ENCODE data around the gene NUMB.

NUMB gene

DNA sequence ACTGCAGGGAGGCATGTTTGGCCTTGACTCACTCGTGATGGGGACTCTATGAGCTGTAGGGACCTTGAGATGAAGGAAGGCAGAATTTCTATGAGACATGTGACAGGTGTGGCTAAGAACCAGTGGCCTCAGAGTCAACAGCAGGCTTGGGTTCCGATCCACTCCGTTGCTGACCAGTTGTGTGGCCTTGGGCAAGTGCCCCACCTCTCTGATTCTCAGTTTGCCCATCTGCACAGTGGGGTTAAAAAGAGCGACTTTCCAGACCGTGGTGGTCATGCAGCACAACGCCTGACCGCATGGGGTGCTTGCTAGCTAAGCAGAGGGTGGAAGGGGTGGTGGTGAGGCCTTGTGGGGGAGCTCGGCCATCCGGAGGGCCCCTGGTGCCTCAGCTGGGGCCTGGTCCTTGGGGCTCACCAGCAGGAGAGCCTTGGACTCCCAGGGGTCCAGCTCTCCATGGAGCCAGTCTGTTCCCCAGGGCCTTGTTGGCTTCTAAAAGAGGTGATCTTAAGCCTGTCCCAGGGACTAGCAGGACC, 202.6 kb downstream of the NUMB start:
- no peak for FAIRE-seq

DNA sequence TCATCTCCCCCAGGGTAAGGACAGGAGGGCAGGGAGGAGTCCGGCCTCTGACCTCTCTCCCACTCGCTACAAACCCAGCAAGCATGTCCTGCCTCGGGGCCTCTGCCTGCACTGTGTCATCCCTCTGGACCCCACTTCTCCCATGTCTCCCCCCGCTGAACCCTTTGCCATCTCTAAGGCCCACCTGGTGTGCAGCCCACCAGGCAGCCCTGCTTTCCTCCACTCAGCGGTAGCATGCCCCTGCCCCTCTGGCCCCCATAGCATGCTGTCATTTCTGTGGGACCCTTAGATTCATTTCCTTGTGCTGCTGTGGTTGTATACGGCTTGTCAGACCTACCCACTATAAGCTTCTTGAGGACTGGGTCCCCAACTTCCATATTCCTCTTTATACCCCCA, 203.3 kb downstream of the NUMB start:
- FAIRE-seq, result no peak

DNA sequence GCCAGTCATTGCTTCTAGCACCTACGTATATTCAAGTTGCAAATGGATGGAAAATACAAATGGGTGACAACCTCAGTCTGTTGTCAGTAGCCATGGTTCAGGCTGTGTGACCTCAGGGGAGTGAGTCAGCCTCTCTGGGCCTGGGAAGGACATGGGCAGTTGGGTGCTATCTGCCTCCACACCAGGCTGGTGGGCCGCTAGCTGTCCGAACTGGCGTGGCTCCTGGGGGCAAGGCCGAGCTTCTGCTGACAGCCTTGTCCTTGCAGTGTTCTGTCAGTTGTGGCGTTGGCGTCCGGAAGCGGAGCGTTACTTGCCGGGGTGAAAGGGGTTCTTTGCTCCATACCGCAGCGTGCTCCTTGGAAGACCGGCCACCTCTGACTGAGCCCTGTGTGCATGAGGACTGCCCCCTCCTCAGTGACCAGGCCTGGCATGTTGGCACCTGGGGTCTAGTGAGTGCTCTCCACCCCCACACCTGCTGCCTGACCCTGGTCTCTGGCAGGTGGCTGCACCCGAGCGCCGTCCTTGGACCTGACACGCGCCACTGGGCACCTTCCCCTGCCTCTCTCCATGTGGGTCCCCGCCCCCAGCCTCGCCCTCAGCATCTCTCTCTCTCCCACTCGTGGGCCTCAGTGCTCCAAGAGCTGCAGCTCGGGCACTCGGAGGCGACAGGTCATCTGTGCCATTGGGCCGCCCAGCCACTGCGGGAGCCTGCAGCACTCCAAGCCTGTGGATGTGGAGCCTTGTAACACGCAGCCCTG, 203.9 kb downstream of the NUMB start:
- FAIRE-seq, result no peak

DNA sequence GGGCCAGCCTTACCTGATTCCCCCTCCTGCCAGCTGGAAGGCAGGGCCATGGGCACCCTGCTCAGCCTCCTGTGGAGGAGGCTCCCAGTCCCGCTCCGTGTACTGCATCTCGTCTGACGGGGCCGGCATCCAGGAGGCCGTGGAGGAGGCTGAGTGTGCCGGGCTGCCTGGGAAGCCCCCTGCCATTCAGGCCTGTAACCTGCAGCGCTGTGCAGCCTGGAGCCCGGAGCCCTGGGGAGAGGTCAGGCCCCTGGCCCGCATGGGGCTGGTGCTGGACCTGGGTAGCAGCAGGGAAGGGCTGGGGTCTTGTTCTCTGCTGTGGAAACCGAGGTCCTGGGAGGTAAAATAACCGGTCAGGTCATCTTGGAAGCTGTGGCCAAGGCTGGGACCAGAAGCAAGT, 204.6 kb downstream of the NUMB start:
- no peak for FAIRE-seq

DNA sequence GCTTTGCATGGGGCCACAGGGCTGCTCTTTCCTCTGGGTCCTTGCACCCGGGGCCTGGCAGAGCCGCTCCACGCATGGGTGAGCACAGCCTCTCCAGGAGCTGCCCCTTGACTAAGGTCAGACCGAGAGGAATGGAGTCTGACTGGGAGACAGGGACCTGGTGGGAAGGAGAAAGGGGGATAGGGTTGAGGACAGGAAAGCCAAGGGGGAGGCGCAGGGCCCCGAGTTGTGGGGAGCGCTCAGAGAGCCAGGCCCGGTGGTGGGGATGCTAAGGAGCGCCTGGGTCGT, 205.1 kb downstream of the NUMB start:
- no peak for FAIRE-seq

DNA sequence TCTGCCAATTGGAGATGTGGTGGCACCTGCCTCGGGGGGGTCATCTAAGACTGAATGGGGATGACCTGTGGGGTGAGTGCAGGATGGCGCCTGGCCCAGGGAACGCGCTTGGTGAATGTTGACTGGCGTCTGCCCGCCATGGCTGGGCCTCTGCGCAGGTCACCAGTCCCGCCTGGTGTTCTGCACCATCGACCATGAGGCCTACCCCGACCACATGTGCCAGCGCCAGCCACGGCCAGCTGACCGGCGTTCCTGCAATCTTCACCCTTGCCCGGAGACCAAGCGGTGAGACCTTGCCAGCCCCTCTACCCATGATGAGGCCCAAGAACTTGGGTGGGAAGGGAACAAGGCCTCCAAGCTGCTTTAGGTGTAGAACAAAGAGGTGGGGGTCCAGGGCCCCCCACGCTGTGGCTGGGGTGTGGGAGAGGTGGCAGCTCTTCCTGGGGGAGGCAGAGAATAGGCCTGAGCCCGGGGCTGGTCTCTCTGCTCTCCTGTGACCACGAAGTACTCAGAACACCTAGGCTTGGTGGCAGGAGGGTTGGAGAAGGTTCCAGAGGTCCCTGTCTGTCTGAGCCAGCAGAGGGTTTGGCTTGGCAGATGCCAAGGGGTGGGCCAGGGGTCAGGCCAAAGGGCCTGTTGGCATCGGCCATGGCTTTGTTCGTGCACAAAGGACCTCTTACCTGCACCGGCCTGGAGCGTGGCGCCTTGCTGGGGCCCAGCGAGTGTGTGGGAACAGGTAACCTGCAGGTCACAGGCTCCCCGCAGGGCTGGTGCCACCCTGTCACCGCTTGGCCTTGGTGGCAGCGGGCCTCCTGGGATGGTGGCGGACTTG, 205.6 kb downstream of the NUMB start:
- no peak for FAIRE-seq

DNA sequence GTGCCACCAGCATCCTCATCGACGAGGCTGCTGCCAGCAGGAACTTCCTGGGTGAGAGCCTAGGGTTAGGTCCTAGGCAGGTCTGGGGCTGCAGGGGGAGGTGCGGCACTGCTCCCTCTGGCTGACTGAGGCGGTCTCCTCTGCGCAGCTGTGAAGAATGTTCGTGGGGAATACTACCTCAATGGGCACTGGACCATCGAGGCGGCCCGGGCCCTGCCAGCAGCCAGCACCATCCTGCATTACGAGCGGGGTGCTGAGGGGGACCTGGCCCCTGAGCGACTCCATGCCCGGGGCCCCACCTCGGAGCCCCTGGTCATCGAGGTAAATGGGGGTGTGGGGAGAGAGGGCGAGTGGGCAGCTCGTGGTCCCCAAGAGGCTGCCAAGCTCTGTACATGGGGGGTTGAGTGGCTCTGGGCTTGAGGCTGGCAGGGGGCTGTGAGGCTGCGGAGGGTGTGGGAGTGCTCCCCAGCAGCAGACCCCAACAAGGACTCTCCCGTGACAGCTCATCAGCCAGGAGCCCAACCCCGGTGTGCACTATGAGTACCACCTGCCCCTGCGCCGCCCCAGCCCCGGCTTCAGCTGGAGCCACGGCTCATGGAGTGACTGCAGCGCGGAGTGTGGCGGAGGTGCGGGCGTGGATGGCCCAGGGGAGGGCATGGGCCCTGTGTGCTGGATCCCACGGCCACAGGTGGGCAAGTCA, 206.7 kb downstream of the NUMB start:
- no peak for FAIRE-seq

DNA sequence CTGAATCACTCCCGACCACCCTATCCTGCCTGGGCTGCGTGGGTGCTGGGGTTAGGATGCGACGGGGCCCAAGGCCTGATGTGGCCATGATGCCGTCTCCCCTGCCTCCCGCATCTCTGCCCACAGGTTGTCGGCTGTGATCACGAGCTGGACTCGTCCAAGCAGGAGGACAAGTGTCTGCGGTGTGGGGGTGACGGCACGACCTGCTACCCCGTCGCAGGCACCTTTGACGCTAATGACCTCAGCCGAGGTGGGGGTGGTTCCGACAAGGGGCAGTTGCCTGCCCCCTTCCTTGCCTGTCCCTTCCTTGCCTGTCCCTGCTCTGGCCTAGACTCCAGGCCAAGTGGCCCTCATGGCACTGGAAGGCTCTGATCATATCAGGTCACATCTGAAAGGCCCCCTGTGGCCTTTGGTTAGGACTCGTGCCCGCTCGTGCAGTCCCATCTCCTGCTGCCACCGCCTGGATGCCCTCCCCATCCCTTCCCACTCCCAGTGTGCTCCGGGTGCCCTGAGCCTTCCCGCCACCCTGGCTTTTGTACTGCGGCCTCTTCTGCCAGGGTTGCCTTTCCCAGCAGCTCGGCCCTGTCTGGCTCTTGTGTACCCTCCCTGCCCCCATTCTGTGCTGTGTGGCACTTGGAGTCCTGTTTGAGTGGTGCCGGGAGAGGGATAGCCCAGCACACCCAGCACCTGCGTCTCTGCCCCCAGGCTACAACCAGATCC, 207.4 kb downstream of the NUMB start:
- FAIRE-seq, result no peak

DNA sequence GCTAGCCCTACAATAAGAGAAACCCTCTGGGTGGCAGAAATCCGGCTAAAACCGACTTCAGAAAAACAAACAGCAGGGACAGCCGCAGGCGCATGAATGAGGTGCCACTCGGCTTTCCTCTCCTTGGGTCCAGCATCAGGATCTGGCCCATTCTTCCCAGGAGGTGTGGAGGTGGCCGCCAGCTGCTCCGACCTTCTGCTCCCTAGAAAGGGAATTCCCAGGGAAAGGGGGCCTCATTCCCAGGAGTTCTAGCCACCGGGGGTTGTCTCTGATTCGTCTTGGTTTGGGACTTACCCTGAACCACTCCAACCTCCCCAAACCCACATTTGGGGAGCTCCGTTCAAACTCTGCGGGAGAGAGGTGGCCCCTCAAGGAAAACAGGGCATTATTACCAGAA, 208.0 kb downstream of the NUMB start:
- no peak for FAIRE-seq

DNA sequence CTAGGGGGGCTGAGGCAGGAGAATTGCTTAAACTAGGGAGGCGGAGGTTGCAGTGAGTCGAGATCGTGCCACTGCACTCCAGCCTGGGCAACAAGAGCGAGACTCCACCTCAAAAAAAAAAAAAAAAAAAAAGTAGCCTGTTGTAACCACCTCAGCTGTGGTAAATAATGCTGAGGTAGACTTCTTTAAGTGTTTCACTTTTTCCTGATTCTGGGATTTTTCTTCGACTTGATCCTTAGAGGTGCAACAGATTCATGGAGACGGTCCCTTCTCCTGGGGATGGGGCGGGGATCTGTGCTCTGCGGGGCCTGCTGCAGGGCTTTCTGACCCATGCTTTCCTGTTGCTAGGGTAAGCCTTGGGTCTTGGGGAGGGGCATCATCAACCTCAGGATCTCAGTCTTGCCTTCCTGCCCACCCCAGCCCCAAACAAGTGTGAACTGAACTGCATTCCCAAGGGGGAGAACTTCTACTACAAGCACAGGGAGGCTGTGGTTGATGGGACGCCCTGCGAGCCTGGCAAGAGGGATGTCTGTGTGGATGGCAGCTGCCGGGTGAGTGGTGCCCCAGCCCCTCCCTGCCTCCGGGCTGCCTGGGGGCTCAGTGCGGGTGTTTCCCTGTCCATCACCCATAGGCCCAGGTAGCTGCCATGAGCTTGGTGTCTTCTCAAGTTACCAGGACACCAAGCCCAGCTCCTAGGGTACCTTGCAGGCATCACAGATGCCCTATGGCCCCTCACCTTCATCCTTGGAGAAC, 208.6 kb downstream of the NUMB start:
- FAIRE-seq, result no peak

DNA sequence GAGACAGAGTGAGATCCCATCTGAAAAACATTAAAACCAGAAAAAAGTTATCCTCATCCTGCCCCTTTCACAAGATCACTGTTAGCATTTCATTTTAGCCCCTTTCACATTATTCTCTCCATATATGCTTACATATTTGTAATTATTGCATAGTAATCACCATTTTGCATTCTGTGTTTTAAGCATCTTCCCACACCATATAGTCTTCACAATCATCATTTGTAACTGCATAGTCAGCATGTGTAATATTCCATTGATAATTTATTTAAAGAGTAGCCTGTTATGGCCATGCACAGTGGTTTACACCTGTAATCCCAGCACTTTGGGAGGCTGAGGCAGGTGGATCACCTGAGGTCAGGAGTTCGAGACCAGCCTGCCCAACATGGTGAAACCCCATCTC, 209.2 kb downstream of the NUMB start:
- no peak for FAIRE-seq

DNA sequence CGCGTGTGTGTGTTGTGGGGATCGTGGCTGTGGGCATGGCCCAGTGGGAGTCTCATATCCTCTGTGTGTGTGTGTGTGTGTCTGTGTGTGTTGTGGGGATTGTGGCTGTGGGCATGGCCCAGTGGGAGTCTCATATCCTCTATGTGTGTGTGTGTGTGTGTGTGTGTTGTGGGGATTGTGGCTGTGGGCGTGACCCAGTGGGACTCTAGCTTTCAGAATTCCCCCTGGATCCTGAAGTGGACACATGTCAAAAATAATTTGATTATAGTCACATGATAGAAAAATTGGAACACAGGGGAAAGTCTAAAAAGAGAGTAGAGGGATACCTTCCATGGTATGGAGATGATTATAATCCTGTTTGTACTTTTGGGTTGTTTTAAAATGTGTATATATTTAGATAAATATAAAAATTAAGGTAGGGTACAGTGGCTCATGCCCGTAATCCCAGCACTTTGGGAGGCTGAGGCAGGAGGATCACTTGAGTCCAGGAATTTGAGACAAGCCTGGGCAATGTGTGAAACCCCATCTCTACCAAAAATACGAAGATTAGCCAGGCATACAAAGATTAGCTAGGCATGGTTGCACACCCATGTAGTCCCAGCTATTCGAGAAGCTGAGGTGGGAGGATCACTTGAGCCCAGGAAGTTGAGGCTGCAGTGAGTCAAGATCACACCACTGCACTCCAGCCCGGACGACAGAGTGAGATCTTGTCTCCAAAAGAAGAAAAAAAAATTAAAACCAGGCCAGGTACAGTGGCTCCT, 210.1 kb downstream of the NUMB start:
- FAIRE-seq, result no peak

DNA sequence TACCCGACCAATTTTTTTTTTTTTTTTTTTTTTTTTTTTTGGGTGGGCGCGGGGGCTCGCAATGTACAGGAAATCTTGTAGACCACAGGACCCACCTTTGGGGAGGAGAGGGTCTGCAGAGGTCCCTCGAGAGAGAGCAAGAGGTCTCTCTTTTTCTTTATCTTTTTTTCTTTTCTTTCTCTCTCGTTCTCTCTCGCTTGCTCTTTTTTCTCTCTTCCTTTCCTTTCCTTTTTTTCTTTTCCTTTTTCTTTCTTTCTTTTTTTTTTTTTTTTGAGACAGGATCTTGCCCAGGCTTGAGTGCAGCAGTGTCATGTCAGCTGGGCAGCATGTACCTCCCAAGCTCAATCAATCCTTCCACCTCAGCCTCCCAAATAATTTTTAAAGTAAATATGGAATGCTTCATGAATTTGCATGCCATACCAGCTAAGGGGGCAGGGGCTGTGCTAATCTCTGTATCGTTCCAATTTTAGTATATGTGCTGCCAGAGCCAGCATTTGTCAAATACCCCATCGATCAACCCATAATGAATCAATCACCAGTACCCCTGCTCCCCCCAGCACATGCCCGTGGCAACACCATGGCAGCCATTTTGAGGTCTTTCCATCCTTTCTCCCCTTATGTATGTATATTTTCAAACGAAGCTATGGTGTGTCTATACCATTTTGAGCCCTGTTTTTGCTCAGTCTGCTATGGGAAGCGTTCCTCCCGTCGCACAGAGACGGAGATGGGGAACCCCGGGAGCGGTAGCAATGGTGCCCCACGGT, 211.8 kb downstream of the NUMB start:
- FAIRE-seq, result no peak

DNA sequence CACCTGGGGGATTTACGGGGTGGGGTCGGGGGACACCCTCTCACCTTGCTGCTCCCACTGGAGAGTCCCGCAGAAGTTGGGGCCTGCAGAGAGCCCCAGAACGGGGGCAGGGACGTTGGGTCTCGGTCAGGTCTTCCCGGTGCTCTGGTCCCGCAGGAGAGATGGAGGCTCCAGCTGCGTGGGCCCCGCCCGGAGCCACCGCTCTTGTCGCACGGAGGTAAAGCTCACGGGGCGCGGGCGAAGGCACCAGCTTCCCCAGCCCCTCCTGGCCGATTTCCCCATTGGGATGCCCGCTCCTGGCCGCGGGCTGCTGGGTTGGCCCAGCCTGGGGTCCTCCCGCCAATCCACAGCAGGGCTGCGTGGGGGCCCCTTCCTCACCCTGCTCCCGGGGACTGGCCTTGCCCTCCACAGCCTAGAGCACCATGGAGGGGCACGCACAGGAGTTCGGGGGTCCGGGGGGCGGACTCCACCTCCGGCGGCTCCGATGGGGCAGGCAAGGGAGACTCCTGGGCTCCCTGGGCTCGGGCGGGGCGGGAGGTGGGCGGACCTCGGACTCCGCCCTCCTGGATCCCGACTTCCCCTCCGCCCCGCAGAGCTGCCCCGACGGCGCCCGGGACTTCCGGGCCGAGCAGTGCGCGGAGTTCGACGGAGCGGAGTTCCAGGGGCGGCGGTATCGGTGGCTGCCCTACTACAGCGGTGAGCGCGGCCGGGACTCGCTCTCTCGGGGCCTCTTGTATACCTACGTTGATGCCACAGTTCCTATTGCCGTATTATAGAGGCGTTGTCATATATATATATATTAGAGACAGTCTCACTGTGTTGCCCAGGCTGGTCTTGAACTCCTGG, 212.6 kb downstream of the NUMB start:
- FAIRE-seq, result no peak

DNA sequence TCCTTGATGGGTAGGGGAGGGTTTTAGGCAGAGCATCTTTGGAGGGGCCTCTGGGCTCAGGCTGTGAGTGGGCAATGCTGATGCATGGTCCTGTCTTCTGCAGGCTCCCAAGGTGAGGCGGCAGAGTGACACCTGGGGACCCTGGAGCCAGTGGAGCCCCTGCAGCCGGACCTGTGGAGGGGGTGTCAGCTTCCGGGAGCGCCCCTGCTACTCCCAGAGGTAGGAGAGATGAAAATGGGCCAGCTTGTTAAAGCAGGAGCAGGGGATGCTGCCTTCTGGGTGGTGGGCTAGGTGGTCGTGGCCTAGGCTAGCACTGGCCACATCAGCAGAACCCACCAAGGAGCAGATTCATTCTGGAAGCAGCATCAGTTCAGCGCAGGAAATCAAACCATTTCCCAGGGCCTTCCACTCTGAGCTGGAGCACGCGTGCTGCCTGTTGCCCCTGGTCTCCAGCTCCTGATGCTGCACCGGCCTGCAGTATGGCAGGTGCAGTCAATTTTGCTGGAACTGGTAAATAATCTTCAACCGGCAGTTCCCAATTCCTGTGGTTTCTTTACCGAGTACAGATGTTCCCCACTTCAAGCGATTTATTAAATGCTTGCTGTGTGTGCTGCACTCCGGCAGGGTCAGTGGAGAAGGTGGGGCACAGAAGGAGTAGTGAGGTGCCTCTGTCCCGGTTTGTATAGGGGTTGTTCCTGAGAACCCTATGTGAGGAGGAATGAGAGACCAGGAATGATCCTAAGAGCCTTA, 213.6 kb downstream of the NUMB start:
- FAIRE-seq, result no peak

DNA sequence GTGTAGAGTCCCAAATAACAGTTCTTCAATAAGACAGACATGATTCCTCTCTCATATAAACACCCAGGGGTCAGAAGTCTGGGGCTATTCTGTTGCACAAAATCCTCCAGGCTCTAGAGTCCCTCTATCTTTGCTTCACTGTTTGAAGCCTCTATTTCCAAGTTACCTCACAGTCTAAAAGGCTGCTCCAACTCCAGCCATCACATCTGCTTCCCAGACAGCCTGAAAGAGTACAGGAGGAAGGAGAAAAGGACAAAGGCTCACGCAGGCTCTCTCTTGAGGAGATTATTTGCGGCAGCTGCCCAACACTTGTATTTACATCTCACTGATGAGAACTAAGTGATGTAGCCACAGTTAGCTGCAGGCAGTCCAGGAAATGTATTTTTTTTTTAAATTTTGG, 214.6 kb downstream of the NUMB start:
- FAIRE-seq, result no peak

DNA sequence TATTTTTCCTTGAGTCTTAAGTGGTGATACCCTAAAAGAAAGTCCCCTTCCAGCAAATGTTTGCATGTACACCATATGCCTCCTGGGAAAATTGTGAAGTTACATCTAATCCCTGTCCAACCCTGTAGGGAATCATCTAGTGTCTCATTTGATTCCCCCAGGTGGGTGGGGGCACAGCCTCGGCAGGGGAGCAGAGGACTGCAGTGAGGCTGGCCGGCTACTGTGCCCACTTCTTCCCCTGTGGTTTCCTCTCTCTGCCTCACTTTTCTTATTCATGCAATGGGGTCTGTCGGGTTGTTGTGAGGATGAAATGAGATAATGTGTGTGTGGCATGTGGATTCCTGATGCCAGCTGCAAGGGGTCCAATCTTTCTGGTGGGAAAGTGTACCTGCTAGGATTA, 215.0 kb downstream of the NUMB start:
- FAIRE-seq, result no peak

DNA sequence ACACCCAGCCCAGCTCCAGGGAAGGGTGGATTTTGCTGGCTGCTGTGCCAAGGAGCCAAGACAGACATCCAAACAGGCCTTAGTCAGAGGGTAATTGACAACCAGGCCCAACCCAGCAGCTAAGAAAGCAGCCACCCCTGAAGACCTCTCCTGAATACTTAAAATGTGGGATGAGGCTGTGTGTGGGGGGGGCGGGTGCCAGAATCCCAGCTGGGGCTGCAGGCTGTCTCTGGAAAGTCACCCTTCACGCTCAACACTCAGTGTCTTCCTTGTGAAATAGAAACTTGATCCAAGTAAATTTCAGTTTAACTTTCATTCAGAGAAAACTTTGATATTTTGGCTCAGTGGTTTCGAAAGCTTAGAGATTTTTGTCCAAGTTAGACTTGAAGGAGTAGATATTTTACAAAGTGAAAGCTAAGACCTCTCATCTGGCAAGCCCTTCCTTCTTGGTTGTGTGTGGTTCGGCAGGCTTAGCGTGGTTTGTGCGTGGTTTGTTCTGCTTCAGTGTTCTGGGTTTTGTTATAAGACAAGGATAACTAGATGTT, 215.9 kb downstream of the NUMB start:
- no peak for FAIRE-seq
